Osteoblast (primary cell): ENCODE data around the gene DSC2. TPM values are rescaled to one million over a fixed set of nuclear protein-coding genes. Genes with fewer than 3 reads are reported as not detected.

ENCODE experiments used
- DNase-seq: peaks from one replicate; pipeline ENCODE4 v3.0.0; 2011; ENCODE audit warnings: low spot score, mixed read lengths; ENCODE audit not compliant: insufficient read length; ENCODE audit errors: missing footprints
- H2AFZ ChIP-seq: 2 replicates; pipeline ENCODE4 v1.6.0; 2011; ENCODE audit warnings: mild to moderate bottlenecking, low read length
- H3K27ac ChIP-seq: 2 replicates; pipeline ENCODE4 v1.5.1; 2011; ENCODE audit warnings: mild to moderate bottlenecking, low read depth, low read length, moderate library complexity
- H3K27me3 ChIP-seq: 2 replicates; pipeline ENCODE4 v1.6.0; 2012; ENCODE audit warnings: mild to moderate bottlenecking, control low read depth, inconsistent platforms, low read length, moderate library complexity; ENCODE audit not compliant: insufficient read depth
- H3K36me3 ChIP-seq: 2 replicates; pipeline ENCODE4 v1.5.1; 2011; ENCODE audit warnings: mild to moderate bottlenecking, low read length, control low read depth, moderate library complexity; ENCODE audit not compliant: insufficient read depth
- H3K4me1 ChIP-seq: 2 replicates; pipeline ENCODE4 v1.5.1; 2011; ENCODE audit warnings: mild to moderate bottlenecking, low read length, control low read depth, moderate library complexity; ENCODE audit not compliant: insufficient read depth
- H3K4me2 ChIP-seq: 2 replicates; pipeline ENCODE4 v1.6.0; 2011; ENCODE audit warnings: mild to moderate bottlenecking, low read length; ENCODE audit not compliant: insufficient read depth
- H3K4me3 ChIP-seq: fragments of 200-600 bp; sonication (generic); 3 replicates; pipeline ENCODE4 v1.5.1; 2012; ENCODE audit warnings: mild to moderate bottlenecking, low read length, inconsistent platforms; ENCODE audit not compliant: insufficient read depth
- H3K79me2 ChIP-seq: 2 replicates; pipeline ENCODE4 v1.6.0; 2012; ENCODE audit warnings: mild to moderate bottlenecking, low read length, control low read depth, inconsistent platforms; ENCODE audit not compliant: insufficient read depth
- H3K9me3 ChIP-seq: 2 replicates; pipeline ENCODE4 v1.5.1; 2011; ENCODE audit warnings: low read depth, low read length, control low read depth
- H4K20me1 ChIP-seq: 2 replicates; pipeline ENCODE4 v1.6.0; 2012; ENCODE audit warnings: mild to moderate bottlenecking, low read length, control low read depth; ENCODE audit not compliant: insufficient read depth
- total RNA-seq: library from RNA; depleted of rRNA; stranded (reverse); fragments of >200 nt; gene quantifications from 2 replicates; pipeline ENCODE4 v1.2.3, GENCODE V29; 2012
- TF ChIP-seq, protein P1 (sequence below): IDR thresholded peaks from 2 replicates; pipeline ENCODE4 v1.5.1; 2011; ENCODE audit warnings: mild to moderate bottlenecking, low read depth, low read length, moderate library complexity; ENCODE audit errors: extremely low read depth

DSC2 gene
- total RNA-seq, 1 donor, result 0.36 TPM

DNA sequence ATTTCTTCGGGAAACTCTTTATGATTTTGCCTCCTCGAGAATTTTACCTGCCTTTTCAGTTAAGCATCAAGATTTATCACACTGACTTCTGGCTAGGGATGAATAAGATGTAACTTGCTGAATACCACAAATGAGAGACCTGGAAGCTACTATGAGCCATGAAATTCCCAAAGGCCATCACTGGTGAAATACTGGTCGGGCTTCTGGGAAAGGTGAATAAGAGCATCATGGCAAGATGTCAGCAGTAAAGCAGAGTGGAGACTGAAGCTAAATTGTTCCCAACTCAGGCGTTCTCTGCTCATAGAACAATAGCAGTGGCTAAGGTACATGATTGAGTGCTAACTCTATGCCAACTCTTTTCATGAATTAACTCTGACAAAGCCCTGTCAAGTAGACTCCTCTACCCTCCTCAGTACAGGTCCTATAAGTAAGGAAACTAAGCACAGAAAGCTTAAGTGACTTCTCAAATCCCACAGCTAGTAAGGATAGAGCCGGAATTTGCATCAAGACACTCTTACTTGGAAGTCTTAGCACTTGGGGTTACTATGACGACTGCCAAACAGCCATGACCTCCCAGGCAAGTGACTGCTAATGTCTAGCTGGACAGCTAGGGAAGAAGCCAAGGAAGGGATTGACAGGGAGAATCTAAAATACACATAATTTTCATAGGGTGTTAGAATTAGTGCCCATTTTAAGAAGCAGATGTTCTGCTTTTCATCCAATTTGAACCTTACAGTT, 37.0 kb downstream of the DSC2 start:
- TF ChIP-seq, protein P1, sequence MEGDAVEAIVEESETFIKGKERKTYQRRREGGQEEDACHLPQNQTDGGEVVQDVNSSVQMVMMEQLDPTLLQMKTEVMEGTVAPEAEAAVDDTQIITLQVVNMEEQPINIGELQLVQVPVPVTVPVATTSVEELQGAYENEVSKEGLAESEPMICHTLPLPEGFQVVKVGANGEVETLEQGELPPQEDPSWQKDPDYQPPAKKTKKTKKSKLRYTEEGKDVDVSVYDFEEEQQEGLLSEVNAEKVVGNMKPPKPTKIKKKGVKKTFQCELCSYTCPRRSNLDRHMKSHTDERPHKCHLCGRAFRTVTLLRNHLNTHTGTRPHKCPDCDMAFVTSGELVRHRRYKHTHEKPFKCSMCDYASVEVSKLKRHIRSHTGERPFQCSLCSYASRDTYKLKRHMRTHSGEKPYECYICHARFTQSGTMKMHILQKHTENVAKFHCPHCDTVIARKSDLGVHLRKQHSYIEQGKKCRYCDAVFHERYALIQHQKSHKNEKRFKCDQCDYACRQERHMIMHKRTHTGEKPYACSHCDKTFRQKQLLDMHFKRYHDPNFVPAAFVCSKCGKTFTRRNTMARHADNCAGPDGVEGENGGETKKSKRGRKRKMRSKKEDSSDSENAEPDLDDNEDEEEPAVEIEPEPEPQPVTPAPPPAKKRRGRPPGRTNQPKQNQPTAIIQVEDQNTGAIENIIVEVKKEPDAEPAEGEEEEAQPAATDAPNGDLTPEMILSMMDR, result no peak
- H3K27me3 ChIP-seq, result no peaks in the 10 kb centered on the region
- no peaks in the 10 kb centered on the region for H3K4me1 ChIP-seq
- no peaks in the 10 kb centered on the region for H3K36me3 ChIP-seq
- H3K79me2 ChIP-seq, result no peaks in the 10 kb centered on the region
- H4K20me1 ChIP-seq, result no peaks in the 10 kb centered on the region
- H3K4me2 ChIP-seq, result no peak overlapping the region
- no peaks in the 10 kb centered on the region for H3K9me3 ChIP-seq
- no peak overlapping the region for H3K27ac ChIP-seq
- no peak overlapping the region for H2AFZ ChIP-seq
- no peak overlapping the region for H3K4me3 ChIP-seq
- no peak for DNase-seq

DNA sequence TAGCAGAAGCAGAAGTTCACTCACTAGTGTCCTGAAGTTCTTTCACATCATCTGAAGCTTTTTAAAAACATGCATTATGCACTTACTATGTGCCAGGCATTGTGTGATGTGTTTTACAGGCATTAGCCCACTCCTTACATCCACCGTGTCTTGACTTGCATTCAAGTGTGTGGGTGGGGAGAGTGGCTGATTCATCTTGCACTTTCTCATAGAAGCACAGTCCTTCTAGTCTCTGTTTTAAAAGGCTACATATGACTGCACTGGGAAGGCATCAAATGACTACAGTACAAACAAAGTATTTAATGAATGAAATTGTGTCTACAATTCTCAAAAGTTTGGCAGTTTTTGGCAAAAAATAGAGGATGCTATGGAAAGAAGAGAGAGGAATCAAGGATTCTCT, 38.1 kb downstream of the DSC2 start:
- no peaks in the 10 kb centered on the region for H3K27me3 ChIP-seq
- H3K9me3 ChIP-seq, result no peaks in the 10 kb centered on the region
- H3K4me1 ChIP-seq, result no peaks in the 10 kb centered on the region
- TF ChIP-seq, protein P1, result no peak
- H3K79me2 ChIP-seq, result no peaks in the 10 kb centered on the region
- no peak overlapping the region for H2AFZ ChIP-seq
- no peaks in the 10 kb centered on the region for H3K36me3 ChIP-seq
- no peak overlapping the region for H3K27ac ChIP-seq
- H4K20me1 ChIP-seq, result no peaks in the 10 kb centered on the region
- H3K4me3 ChIP-seq, result no peak overlapping the region
- no peak for DNase-seq
- H3K4me2 ChIP-seq, result no peak overlapping the region

DNA sequence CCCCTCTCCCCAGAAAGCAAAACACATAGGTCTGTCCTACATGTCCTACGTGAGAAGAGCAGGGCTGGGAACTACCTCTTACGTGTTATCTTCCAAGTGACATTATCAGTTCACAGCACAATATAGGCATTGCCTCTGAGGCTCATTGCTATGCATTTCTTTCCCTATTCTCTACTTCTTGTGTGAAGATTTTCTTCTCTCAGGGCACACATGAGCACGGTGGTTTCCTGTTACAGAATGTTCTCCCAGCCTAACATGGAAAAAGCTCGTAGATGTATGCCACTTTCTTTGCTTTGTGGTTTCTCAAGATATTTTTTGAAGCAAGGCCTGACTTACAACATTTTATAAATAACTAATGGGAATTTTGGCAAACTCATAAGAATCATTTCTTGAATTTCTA, 40.3 kb downstream of the DSC2 start:
- no peak overlapping the region for H2AFZ ChIP-seq
- H3K4me3 ChIP-seq, result no peak overlapping the region
- no peaks in the 10 kb centered on the region for H3K27me3 ChIP-seq
- no peaks in the 10 kb centered on the region for H4K20me1 ChIP-seq
- TF ChIP-seq, protein P1, result no peak
- no peaks in the 10 kb centered on the region for H3K36me3 ChIP-seq
- H3K9me3 ChIP-seq, result no peaks in the 10 kb centered on the region
- DNase-seq, result no peak
- no peaks in the 10 kb centered on the region for H3K79me2 ChIP-seq
- no peak overlapping the region for H3K4me2 ChIP-seq
- H3K27ac ChIP-seq, result no peak overlapping the region
- no peaks in the 10 kb centered on the region for H3K4me1 ChIP-seq

DNA sequence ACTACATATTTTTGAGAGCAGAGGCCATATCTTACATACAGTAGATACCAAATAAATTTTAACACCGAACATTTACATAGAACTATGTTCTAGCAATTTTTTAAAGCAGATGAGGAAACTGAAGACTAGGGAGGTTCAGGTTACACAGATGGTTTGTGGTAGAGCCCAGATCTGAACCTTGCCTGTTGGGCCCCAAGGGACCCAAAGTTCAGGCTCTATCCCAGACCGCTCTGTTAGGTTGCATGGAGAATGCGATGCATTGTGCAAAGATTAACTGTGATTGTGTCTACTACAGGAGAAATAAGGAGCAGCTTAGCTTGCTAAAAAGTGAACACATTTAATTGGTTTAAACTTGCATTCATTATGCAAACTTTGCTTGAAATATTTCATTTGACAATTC, 43.3 kb downstream of the DSC2 start:
- no peak overlapping the region for H3K27ac ChIP-seq
- no peaks in the 10 kb centered on the region for H3K36me3 ChIP-seq
- H3K4me3 ChIP-seq, result no peak overlapping the region
- no peaks in the 10 kb centered on the region for H3K79me2 ChIP-seq
- TF ChIP-seq, protein P1, result no peak
- no peak overlapping the region for H2AFZ ChIP-seq
- no peak for DNase-seq
- no peaks in the 10 kb centered on the region for H3K27me3 ChIP-seq
- no peak overlapping the region for H3K4me2 ChIP-seq
- H4K20me1 ChIP-seq, result no peaks in the 10 kb centered on the region
- H3K9me3 ChIP-seq, result no peaks in the 10 kb centered on the region
- no peaks in the 10 kb centered on the region for H3K4me1 ChIP-seq
